HAP-1 (cell line): Measurements from ENCODE around the gene YPEL2.

Experiments
- DNase-seq, 2 experiments: peaks; one replicate each; pipeline ENCODE4 v3.0.0-alpha.2; 2016 to 2020; ENCODE audit warnings: low spot score in 2 of 2
- H3K27me3 ChIP-seq: fragments of 250-450 bp; sonication (Bioruptor Pico); 2 replicates; pipeline ENCODE4 v1.5.1; 2020; ENCODE audit warnings: low read depth, mild to moderate bottlenecking, moderate library complexity
- H3K36me3 ChIP-seq: fragments of 250-450 bp; sonication (Bioruptor Pico); replicated peaks from 2 replicates; pipeline ENCODE4 v1.5.1; 2020; ENCODE audit warnings: mild to moderate bottlenecking
- H3K4me1 ChIP-seq: fragments of 250-450 bp; sonication (Bioruptor Pico); 2 replicates; pipeline ENCODE4 v1.5.1; 2020; ENCODE audit warnings: mild to moderate bottlenecking
- H3K4me3 ChIP-seq: fragments of 250-450 bp; sonication (Bioruptor Pico); 2 replicates; pipeline ENCODE4 v1.5.1; 2020; ENCODE audit warnings: mild to moderate bottlenecking, moderate library complexity
- H3K9me3 ChIP-seq: fragments of 250-450 bp; sonication (Bioruptor Pico); 2 replicates; pipeline ENCODE4 v1.5.1; 2020; ENCODE audit warnings: mild to moderate bottlenecking, moderate library complexity
- in situ Hi-C: fragments of 300-500 bp; cut with MboI; formaldehyde crosslinking; loops from 3 replicates; pipeline ENCODE4 v1.14.3; 2020; ENCODE audit warnings: low sequenced_read_pairs, inconsistent platforms, mixed read lengths

Gene YPEL2

GRCh38 chr17:59356543-59357218, 25.2 kb downstream of the YPEL2 start:
- Histone ChIP-seq H3K36me3 (no peaks in the 10 kb centered on the region), H3K4me3 (no peak overlapping the region), H3K4me1 (peaks cover 10% of the 10 kb centered on the region), H3K9me3 (no peaks in the 10 kb centered on the region), H3K27me3 (no peaks in the 10 kb centered on the region)
- no peak for DNase-seq
- in situ Hi-C loops, result no loop called here

- H3K9me3 ChIP-seq, result no peaks in the 10 kb centered on the region
- H3K36me3 ChIP-seq, result no peaks in the 10 kb centered on the region
- H3K4me1 ChIP-seq, result peaks cover 10% of the 10 kb centered on the region
- H3K27me3 ChIP-seq, result no peaks in the 10 kb centered on the region
- DNase-seq, result no peak
- in situ Hi-C loops, result no loop called here
- H3K4me3 ChIP-seq, result no peak overlapping the region
Measured at GRCh38 chr17:59357219-59357697, 25.8 kb downstream of the YPEL2 start.

DNA sequence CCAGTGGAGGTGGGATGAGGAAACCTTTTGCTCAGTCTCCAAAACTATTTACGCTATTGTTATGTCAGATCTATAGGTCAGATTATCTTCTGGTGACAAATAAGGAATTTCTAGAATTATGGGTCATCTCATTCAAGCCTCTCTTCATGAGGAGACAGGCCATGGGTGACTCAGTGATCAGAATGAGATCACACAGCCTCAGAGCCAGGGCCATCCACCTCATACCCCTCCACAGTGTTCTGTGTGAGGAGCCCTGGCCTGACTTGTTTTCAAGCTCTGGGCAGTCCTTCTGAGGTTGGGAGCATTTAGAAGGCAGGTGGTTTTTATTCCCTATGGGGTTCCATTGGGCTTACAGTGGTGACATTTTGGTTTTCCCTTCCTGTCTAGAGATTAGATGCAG, 26.5 kb downstream of the YPEL2 start:
- no peaks in the 10 kb centered on the region for H3K27me3 ChIP-seq

DNA sequence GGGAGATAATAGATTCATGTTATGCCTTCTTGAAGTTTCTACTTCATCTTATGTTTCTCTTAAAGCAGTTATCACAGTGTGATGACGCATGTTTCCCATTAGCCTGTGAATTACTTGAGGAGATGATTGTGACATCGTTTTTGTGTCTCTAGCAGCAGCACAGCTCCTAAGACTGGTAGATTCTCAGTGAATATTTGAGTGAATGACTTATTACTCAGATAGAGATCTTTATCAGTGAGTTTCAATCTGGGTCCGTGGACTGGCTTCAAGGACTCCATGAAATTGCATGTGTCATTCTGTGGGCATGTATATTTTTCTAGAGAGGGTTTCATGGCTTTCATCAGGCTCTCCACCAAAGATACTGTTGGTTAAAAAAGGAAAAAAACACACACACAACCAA, 29.9 kb downstream of the YPEL2 start:
- H3K4me1 ChIP-seq, result no peaks in the 10 kb centered on the region; the same call in 1 of the 2 replicates
- no peaks in the 10 kb centered on the region for H3K27me3 ChIP-seq
- H3K36me3 ChIP-seq, result no peaks in the 10 kb centered on the region
- no peak overlapping the region for H3K4me3 ChIP-seq
- in situ Hi-C loops, result no loop called here
- no peak for DNase-seq
- H3K9me3 ChIP-seq, result no peaks in the 10 kb centered on the region

More for the DNA sequence above, 26.5 kb downstream of the YPEL2 start:
- no peaks in the 10 kb centered on the region for H3K9me3 ChIP-seq
- DNase-seq, result no peak
- peaks cover 10% of the 10 kb centered on the region for H3K4me1 ChIP-seq
- H3K36me3 ChIP-seq, result no peaks in the 10 kb centered on the region
- H3K4me3 ChIP-seq, result no peak overlapping the region
- in situ Hi-C loops, result no loop called here

DNA sequence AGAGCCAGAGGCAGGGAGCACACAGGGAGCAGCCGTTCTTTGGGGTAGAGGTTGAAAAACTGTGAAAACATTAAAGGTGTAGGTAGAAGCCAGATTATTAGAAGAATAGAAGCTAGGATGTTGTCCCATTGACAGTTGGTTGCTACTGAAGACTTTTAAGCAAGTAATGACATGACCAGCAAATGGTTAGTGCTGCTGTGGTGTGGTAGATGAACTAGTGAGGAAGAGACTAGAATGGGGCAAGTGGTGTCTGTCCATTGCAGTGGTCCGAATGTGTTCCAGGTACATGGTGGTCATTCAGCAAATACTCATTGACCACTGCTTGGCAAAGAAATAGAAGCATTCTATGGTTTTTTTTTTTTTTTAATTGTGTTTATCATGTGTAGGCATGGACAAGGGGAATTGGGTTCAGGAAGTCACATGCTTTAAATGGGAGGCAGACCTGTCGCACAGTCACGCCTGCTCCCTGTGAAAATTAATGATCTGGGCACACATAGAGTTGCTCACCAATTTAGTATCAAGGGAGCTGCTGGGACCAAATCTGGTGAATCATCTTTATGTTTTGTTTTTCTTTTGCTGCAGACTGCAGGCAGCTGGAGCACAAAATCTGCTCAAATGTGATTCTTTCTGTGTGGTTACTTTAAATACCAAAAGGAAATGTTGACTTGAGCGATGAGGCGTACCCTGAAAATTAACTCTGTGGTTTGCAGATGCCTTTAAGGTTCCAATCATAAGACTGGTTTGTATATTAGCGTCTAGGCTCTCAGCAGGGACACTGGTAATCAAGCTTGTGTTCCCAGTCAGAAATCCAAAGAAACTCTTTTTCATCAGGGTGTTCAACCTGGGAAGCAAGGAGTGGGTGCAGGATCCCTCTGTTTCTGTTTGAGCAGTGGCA, 30.7 kb downstream of the YPEL2 start:
- in situ Hi-C loops, result no loop called here

DNA sequence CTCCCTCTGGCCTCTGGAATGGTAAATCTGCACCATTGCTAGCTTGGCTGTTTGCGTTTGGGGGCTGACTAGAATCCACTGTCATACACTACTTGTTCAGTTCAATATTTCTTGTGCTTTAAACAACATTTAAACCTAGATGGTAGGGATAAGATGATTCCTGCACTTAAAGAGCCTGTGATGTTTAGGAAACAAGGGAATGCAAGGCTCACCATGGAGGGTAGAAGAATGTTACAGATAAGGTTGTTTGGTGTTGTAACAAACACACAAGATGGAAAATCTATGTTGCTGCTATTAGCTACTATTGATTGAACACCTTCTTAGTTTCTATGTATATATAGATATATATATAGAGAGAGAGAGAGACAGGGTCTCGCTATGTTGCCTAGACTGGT, 31.4 kb downstream of the YPEL2 start:
- H3K4me3 ChIP-seq, result no peak overlapping the region
- H3K27me3 ChIP-seq, result no peaks in the 10 kb centered on the region
- no peak for DNase-seq
- no peaks in the 10 kb centered on the region for H3K36me3 ChIP-seq
- H3K4me1 ChIP-seq, result no peaks in the 10 kb centered on the region; the same call in 1 of the 2 replicates
- in situ Hi-C loops, result no loop called here
- no peaks in the 10 kb centered on the region for H3K9me3 ChIP-seq

More for the DNA sequence above, 30.7 kb downstream of the YPEL2 start:
- H3K4me3 ChIP-seq, result no peak overlapping the region
- no peaks in the 10 kb centered on the region for H3K9me3 ChIP-seq
- H3K4me1 ChIP-seq, result no peaks in the 10 kb centered on the region; the same call in 1 of the 2 replicates
- H3K27me3 ChIP-seq, result no peaks in the 10 kb centered on the region
- no peak for DNase-seq
- H3K36me3 ChIP-seq, result no peaks in the 10 kb centered on the region

- H3K4me1 ChIP-seq, result peaks cover 8% of the 10 kb centered on the region
Measured at GRCh38 chr17:59365383-59365981, 34.0 kb downstream of the YPEL2 start.

DNA sequence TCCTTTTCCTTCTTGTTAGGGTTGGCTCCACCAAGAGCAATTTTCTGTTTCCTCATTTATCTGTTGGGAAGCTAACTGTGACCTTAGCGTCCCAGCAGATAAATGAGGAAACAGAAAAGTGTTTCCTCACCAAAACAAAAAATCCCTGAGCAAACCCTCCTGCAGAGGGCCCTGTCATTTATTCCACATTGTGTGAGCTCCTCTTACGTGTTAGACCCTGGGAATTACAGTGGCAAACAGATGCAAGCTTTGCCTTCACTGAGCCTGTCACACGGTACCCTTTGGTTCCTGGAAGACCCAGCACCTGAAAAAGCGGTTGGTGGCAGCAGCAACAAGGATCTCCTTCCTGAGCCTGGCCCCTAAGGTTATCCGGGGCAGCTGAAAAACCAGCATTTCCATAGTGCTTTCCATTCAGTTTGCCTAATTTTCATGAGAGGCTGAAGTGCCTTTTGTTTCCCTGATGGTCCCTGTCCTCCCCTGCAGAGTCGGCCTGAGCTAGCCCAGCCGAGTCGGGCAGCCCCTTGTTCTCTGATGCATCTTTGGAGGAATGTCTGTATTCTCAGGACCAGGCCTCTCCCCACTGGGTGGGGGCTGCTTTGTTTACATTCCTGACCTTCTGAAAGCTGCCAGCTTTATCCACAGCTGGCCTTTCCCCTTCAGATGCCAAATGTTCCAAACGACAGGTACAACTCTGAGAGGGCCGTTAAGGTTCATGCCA, 34.7 kb downstream of the YPEL2 start:
- Histone ChIP-seq H3K27me3 (no peaks in the 10 kb centered on the region), H3K4me3 (no peak overlapping the region), H3K36me3 (no peaks in the 10 kb centered on the region), H3K9me3 (no peaks in the 10 kb centered on the region), H3K4me1 (peaks cover 8% of the 10 kb centered on the region)
- peak in 1 of 2 experiments; percentile 12 for DNase-seq
- in situ Hi-C loops, result no loop called here

More at GRCh38 chr17:59365383-59365981, 34.0 kb downstream of the YPEL2 start:
- in situ Hi-C loops, result no loop called here
- Histone ChIP-seq H3K4me3 (no peak overlapping the region), H3K9me3 (no peaks in the 10 kb centered on the region), H3K27me3 (no peaks in the 10 kb centered on the region), H3K36me3 (no peaks in the 10 kb centered on the region)
- no peak for DNase-seq

DNA sequence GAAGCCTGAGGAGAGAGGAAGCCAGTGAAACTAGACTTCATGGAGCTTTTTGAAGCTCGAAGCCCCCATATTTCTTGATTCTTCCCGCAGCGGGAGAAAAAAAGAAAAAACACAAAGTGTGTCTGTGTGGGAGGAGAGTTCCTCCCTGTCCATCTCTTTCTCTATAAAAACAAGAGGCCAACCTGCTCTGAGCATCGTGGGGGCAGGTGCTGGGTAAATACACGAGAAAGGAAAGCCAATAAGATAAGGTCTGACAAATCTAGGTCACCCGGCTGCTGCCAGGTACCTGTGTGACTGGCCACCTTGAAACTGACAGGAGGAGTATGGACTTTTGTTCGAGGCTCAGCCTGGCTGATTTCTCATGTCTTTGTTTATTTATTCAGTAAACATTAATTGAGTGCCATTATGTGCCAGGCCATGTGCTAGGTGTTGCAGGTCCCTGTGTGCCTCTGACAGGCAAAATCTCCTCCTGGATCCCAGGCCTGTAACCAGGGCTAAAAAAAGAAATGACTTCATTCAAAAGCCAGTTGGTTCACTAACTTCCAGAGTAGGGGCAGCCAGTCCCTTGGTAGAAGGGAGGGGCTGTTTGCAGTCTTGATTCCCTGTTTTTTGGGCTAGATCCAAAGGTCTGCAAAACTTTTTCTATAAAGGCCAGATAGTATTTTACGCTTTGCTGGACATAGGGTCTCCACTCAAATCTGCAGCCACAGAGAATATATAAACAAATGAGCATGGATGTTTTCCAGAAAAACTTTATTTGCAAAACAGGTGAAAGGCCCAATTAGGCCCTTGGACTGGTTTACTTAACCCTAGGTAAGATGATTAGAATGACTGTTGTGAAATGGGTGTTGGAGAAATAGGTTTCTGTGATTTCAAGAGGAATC, 35.6 kb downstream of the YPEL2 start:
- in situ Hi-C loops, result no loop called here
- peaks cover 8% of the 10 kb centered on the region for H3K4me1 ChIP-seq
- H3K9me3 ChIP-seq, result no peaks in the 10 kb centered on the region
- no peak for DNase-seq
- no peak overlapping the region for H3K4me3 ChIP-seq
- no peaks in the 10 kb centered on the region for H3K27me3 ChIP-seq
- H3K36me3 ChIP-seq, result no peaks in the 10 kb centered on the region

- H3K4me3 ChIP-seq, result no peak overlapping the region
Measured at GRCh38 chr17:59367657-59368045, 36.2 kb downstream of the YPEL2 start.

GRCh38 chr17:59368218-59368857, 36.9 kb downstream of the YPEL2 start:
- H3K4me1 ChIP-seq, result peaks cover 8% of the 10 kb centered on the region
- H3K36me3 ChIP-seq, result no peaks in the 10 kb centered on the region
- no peak for DNase-seq
- H3K27me3 ChIP-seq, result no peaks in the 10 kb centered on the region
- in situ Hi-C loops, result no loop called here
- H3K4me3 ChIP-seq, result no peak overlapping the region
- H3K9me3 ChIP-seq, result no peaks in the 10 kb centered on the region

More at GRCh38 chr17:59367657-59368045, 36.2 kb downstream of the YPEL2 start:
- Histone ChIP-seq H3K27me3 (no peaks in the 10 kb centered on the region), H3K36me3 (no peaks in the 10 kb centered on the region), H3K9me3 (no peaks in the 10 kb centered on the region), H3K4me1 (peaks cover 8% of the 10 kb centered on the region)
- no peak for DNase-seq
- in situ Hi-C loops, result no loop called here
